IMR-90 (cell line): ENCODE results near the gene NAA60. TPM values are rescaled to one million over a fixed set of nuclear protein-coding genes. Genes with fewer than 3 reads are reported as not detected.

Experiments used
- ATAC-seq: fragments of 200-7000 bp; cut with Tn5 transposase; 2 replicates; pipeline ENCODE4 v1.9.1; 2020; ENCODE audit warnings: low read depth, mild to moderate bottlenecking, moderate library complexity
- BruUV-seq: library from RNA; stranded (reverse); fragments of 400-500 nt; replicated peaks from 2 replicates; lab custom pipeline; 2021; lab: Mats Ljungman, UMichigan
- CTCF ChIA-PET: fragments of 300-600 bp; formaldehyde crosslinking; extraction: SDS; loops from one replicate; lab custom pipeline; 2021; ENCODE audit warnings: antibody characterized with exemption; lab: Yijun Ruan, JAX
- POLR2A ChIA-PET: fragments of 300-600 bp; sonication (Branson Sonifier 250); formaldehyde crosslinking; loops from one replicate; lab custom pipeline; 2022; ENCODE audit warnings: antibody characterized with exemption; ENCODE audit not compliant: unreplicated experiment; lab: Charles Lee
- DNase-seq: peaks from one replicate; pipeline ENCODE4 v3.0.0; 2013
- H2AFZ ChIP-seq: replicated peaks from 2 replicates; pipeline ENCODE3; 2013; ENCODE audit warnings: low read length, mild to moderate bottlenecking; ENCODE audit not compliant: poor library complexity
- H2AK5ac ChIP-seq: 2 replicates; pipeline ENCODE4 v1.6.1; 2013; ENCODE audit warnings: low read depth, low read length, inconsistent platforms
- H2AK9ac ChIP-seq: replicated peaks from 2 replicates; pipeline ENCODE3; 2013; ENCODE audit warnings: mild to moderate bottlenecking, low read depth, low read length, moderate library complexity; ENCODE audit not compliant: poor library complexity
- H2BK120ac ChIP-seq: 2 replicates; pipeline ENCODE4 v1.6.1; 2013; ENCODE audit warnings: low read depth, low read length, inconsistent platforms
- H2BK15ac ChIP-seq: 3 replicates; pipeline ENCODE4 v1.6.1; 2013; ENCODE audit warnings: low read depth, low read length, inconsistent platforms
- H2BK20ac ChIP-seq: 2 replicates; pipeline ENCODE4 v1.6.1; 2013; ENCODE audit warnings: low read depth, mild to moderate bottlenecking, inconsistent platforms, low read length, moderate library complexity
- H2BK5ac ChIP-seq: 2 replicates; pipeline ENCODE4 v1.6.1; 2013; ENCODE audit warnings: mild to moderate bottlenecking, low read depth, low read length, inconsistent platforms; ENCODE audit not compliant: poor library complexity, severe bottlenecking
- H3K14ac ChIP-seq: replicated peaks from 2 replicates; pipeline ENCODE4 v1.6.1; 2013; ENCODE audit warnings: low read depth, low read length, inconsistent platforms
- H3K18ac ChIP-seq: 2 replicates; pipeline ENCODE4 v1.6.1; 2013; ENCODE audit warnings: low read depth, low read length, control low read depth
- H3K23ac ChIP-seq: 2 replicates; pipeline ENCODE4 v1.6.1; 2013; ENCODE audit warnings: low read depth, low read length, inconsistent platforms
- H3K27ac ChIP-seq: 2 replicates; pipeline ENCODE4 v1.5.1; 2013; ENCODE audit warnings: mild to moderate bottlenecking, control low read depth, low read length; ENCODE audit not compliant: insufficient read depth
- H3K27me3 ChIP-seq: 2 replicates; pipeline ENCODE4 v1.6.1; 2013; ENCODE audit warnings: low read length; ENCODE audit not compliant: control insufficient read depth, insufficient read depth
- H3K36me3 ChIP-seq: 2 replicates; pipeline ENCODE4 v1.6.1; 2013; ENCODE audit warnings: low read length, mixed read lengths; ENCODE audit not compliant: control insufficient read depth, insufficient read depth
- H3K4ac ChIP-seq: 2 replicates; pipeline ENCODE4 v1.6.1; 2013; ENCODE audit warnings: low read depth, low read length, inconsistent platforms
- H3K4me1 ChIP-seq: 2 replicates; pipeline ENCODE4 v1.6.1; 2013; ENCODE audit warnings: low read length, mixed read lengths; ENCODE audit not compliant: control insufficient read depth, insufficient read depth
- H3K4me2 ChIP-seq: 2 replicates; pipeline ENCODE4 v1.6.1; 2013; ENCODE audit warnings: low read depth, mild to moderate bottlenecking, control low read depth, low read length, moderate library complexity
- H3K4me3 ChIP-seq: 2 replicates; pipeline ENCODE4 v1.5.1; 2013; ENCODE audit warnings: low read depth, mild to moderate bottlenecking, control low read depth, low read length, moderate library complexity; ENCODE audit not compliant: insufficient read depth
- H3K56ac ChIP-seq: 2 replicates; pipeline ENCODE4 v1.6.1; 2013; ENCODE audit warnings: low read length, inconsistent platforms; ENCODE audit not compliant: insufficient read depth; ENCODE audit errors: extremely low read depth
- H3K79me1 ChIP-seq, 2 experiments: 2 replicates each; pipeline ENCODE4 v1.6.1; 2013; ENCODE audit warnings: low read length in 2 of 2, inconsistent platforms in 1 of 2, low read depth in 1 of 2
- H3K9ac ChIP-seq: 2 replicates; pipeline ENCODE4 v1.6.1; 2013; ENCODE audit warnings: low read depth, low read length, control low read depth
- H3K9me1 ChIP-seq: 2 replicates; pipeline ENCODE4 v1.6.1; 2013; ENCODE audit warnings: low read length, inconsistent platforms; ENCODE audit not compliant: insufficient read depth
- H3K9me3 ChIP-seq: 2 replicates; pipeline ENCODE4 v1.6.1; 2013; ENCODE audit warnings: low read length; ENCODE audit not compliant: control insufficient read depth, insufficient read depth
- H4K20me1 ChIP-seq: 2 replicates; pipeline ENCODE4 v1.6.1; 2013; ENCODE audit warnings: low read length, inconsistent platforms; ENCODE audit not compliant: insufficient read depth
- H4K5ac ChIP-seq: 2 replicates; pipeline ENCODE4 v1.6.1; 2013; ENCODE audit warnings: mild to moderate bottlenecking, low read depth, low read length, control low read depth
- H4K8ac ChIP-seq, 2 experiments: 2 replicates each; pipeline ENCODE4 v1.6.1; 2013; ENCODE audit warnings: low read depth in 2 of 2, low read length in 2 of 2, control low read depth in 1 of 2, inconsistent platforms in 1 of 2
- H4K91ac ChIP-seq: 2 replicates; pipeline ENCODE4 v1.6.1; 2013; ENCODE audit warnings: low read depth, low read length, inconsistent platforms; ENCODE audit not compliant: insufficient read depth
- BHLHE40 ChIP-seq: fragments of 150-350 bp; IDR thresholded peaks from 2 replicates; pipeline ENCODE4 v1.6.1; 2016; ENCODE audit warnings: mild to moderate bottlenecking, low read depth, low read length
- MAFK ChIP-seq: IDR thresholded peaks from 2 replicates; pipeline ENCODE4 v1.6.1; 2012; ENCODE audit warnings: low read depth, low read length, improper control_type of control experiment
- MAZ ChIP-seq: IDR thresholded peaks from 2 replicates; pipeline ENCODE4 v1.6.1; 2012; ENCODE audit warnings: low read depth, mild to moderate bottlenecking, low read length, improper control_type of control experiment, moderate library complexity, borderline replicate concordance
- MXI1 ChIP-seq: IDR thresholded peaks from 2 replicates; pipeline ENCODE4 v1.6.1; 2012; ENCODE audit warnings: low read depth, mild to moderate bottlenecking, low read length, moderate library complexity, borderline replicate concordance
- NFE2L2 ChIP-seq: fragments of 150-350 bp; IDR thresholded peaks from 2 replicates; pipeline ENCODE4 v1.6.1; 2016; ENCODE audit warnings: low read depth, mild to moderate bottlenecking, low read length
- RAD21 ChIP-seq: IDR thresholded peaks from 2 replicates; pipeline ENCODE4 v1.6.1; 2012; ENCODE audit warnings: low read length, improper control_type of control experiment
- RCOR1 ChIP-seq: IDR thresholded peaks from 2 replicates; pipeline ENCODE4 v1.6.1; 2012; ENCODE audit warnings: mild to moderate bottlenecking, low read length, improper control_type of control experiment; ENCODE audit not compliant: insufficient replicate concordance
- SMC3 ChIP-seq: fragments of 150-350 bp; IDR thresholded peaks from 2 replicates; pipeline ENCODE4 v1.6.1; 2016; ENCODE audit warnings: low read depth, mild to moderate bottlenecking, antibody characterized with exemption, low read length, moderate library complexity
- USF2 ChIP-seq: fragments of 150-350 bp; IDR thresholded peaks from 2 replicates; pipeline ENCODE4 v1.6.1; 2017; ENCODE audit warnings: mild to moderate bottlenecking, antibody characterized with exemption, low read length, low read depth
- WGBS, 2 experiments: methylation state at CpG; one replicate each; pipeline versions ENCODE4 v1.1.5 to v1.1.7; 2013; ENCODE audit warnings: missing lambda C conversion rate in 2 of 2; ENCODE audit not compliant: insufficient read length in 1 of 2; ENCODE audit errors: extremely low coverage in 2 of 2; 5-methylcytosine and 5-hydroxymethylcytosine counted together
- dilution Hi-C: fragments of 300-500 bp; cut with HindIII; formaldehyde crosslinking; loops from one replicate; pipeline ENCODE4 v1.14.3; 2018; ENCODE audit warnings: low sequenced_read_pairs; ENCODE audit not compliant: unreplicated experiment
- in situ Hi-C: fragments of 300-500 bp; cut with MboI; formaldehyde crosslinking; loops from 3 replicates; pipeline ENCODE4 v1.14.3; 2019; ENCODE audit warnings: low sequenced_read_pairs, inconsistent platforms, mixed read lengths
- intact Hi-C: fragments of 100-400 bp; cut with micrococcal nuclease; formaldehyde crosslinking; loops from 2 replicates; pipeline ENCODE4 v1.10.0; 2022
- polyA plus RNA-seq, 3 experiments: library from polyadenylated mRNA; depleted of rRNA; stranded (reverse); fragments of >200 nt; gene quantifications; 2 replicates each; pipeline ENCODE4 v1.2.3, GENCODE V29; 2012; ENCODE audit warnings: low replicate concordance in 1 of 3
- total RNA-seq: library from RNA; depleted of rRNA; stranded (reverse); fragments of >200 nt; gene quantifications from 2 replicates; pipeline ENCODE4 v1.2.3, GENCODE V29; 2012

The NAA60 gene
- total and polyA plus RNA-seq, 2 of the 4 experiments (the other 2 are of a cell fraction) = 7.5 to 18.0 TPM

- Histone ChIP-seq H4K5ac (no peak overlapping the region), H3K56ac (no peak overlapping the region), H2AK5ac (no peak overlapping the region), H2AFZ (no peak overlapping the region), H2AK9ac (peak overlapping the region; percentile 40), H2BK20ac (no peak overlapping the region), H2BK15ac (no peak overlapping the region), H3K9me1 (peaks cover 11% of the 10 kb centered on the region), H3K14ac (no peak overlapping the region), H3K4ac (no peak overlapping the region), H3K27me3 (no peaks in the 10 kb centered on the region), H3K27ac (no peak overlapping the region), H3K23ac (no peak overlapping the region), H3K79me1 (peaks cover 15 to 62% of the 10 kb centered on the region in 2 experiments), H4K91ac (no peak overlapping the region), H3K9me3 (no peaks in the 10 kb centered on the region), H3K36me3 (peaks cover 70% of the 10 kb centered on the region), H2BK5ac (no peak overlapping the region), H4K8ac (no peak overlapping the region), H3K4me2 (no peak overlapping the region), H3K4me3 (no peak overlapping the region), H3K4me1 (no peaks in the 10 kb centered on the region), H3K18ac (no peak overlapping the region), H4K20me1 (peaks cover 24% of the 10 kb centered on the region), H3K9ac (no peak overlapping the region), H2BK120ac (no peak overlapping the region)
- CTCF ChIA-PET = no interaction called here
- intact Hi-C loops = no loop called here
- whole genome bisulfite sequencing, 2 experiments = 86% methylated on average over 8 of the region's 32 CpGs; no CpG with 5 or more reads in 1 of the 2 experiments
- dilution Hi-C loops = no loop called here
- POLR2A ChIA-PET = interaction anchor here (0.6 kb wide), 1 partner anchor 38 kb away, joined by 4 read pairs; no protein-coding TSS in a partner anchor
- DNase-seq (no peak), ATAC-seq (no peak)
- in situ Hi-C loops = no loop called here
- no TSS peak for BruUV-seq
- TF ChIP-seq MAZ (no peak), MXI1 (no peak), RCOR1 (no peak), BHLHE40 (no peak), USF2 (no peak), NFE2L2 (no peak), RAD21 (no peak), SMC3 (no peak), MAFK (no peak)
These were observed 38.5 kb downstream of the NAA60 start for GRCh38 chr16:3481696-3482658.
